ENCODE results near the gene NEURL1. TPM values are rescaled to one million over a fixed set of nuclear protein-coding genes. Genes with fewer than 3 reads are reported as not detected.

Gene NEURL1
- polyA plus RNA-seq, 1 experiment: 0.58 TPM

DNA sequence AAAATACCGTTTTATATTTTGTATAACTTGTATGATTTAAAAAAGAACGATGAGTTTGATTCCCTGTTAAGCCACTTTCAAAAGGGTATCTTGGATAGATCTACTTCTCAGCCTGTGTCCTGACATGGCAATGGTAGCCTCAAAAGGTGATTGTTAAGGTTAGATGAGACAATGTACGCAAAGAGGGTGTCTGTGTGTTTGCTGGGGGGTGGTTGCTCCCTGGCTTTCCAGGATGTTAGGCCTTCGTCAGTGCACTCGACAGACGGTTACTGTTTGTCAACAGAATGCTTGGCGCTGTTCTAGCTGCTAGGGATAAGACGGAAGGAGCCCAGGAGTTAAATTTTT lies 90.3 kb downstream of the NEURL1 start:
- ChIA-PET POLR2A (no interaction called here), CTCF (no interaction called here)
- peaks cover 13% of the 10 kb centered on the region for H3K27me3 ChIP-seq (ENCODE audit: control insufficient read depth, insufficient read depth, low read length)
- TF ChIP-seq, protein P1, sequence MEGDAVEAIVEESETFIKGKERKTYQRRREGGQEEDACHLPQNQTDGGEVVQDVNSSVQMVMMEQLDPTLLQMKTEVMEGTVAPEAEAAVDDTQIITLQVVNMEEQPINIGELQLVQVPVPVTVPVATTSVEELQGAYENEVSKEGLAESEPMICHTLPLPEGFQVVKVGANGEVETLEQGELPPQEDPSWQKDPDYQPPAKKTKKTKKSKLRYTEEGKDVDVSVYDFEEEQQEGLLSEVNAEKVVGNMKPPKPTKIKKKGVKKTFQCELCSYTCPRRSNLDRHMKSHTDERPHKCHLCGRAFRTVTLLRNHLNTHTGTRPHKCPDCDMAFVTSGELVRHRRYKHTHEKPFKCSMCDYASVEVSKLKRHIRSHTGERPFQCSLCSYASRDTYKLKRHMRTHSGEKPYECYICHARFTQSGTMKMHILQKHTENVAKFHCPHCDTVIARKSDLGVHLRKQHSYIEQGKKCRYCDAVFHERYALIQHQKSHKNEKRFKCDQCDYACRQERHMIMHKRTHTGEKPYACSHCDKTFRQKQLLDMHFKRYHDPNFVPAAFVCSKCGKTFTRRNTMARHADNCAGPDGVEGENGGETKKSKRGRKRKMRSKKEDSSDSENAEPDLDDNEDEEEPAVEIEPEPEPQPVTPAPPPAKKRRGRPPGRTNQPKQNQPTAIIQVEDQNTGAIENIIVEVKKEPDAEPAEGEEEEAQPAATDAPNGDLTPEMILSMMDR (IDR thresholded peaks at IDR 0.05; ENCODE audit: insufficient read depth, low read depth, low read length): no peak
- no peaks in the 10 kb centered on the region for H3K36me3 ChIP-seq (ENCODE audit: control insufficient read depth, insufficient read depth, low read length)
- peak overlapping the region; percentile 41; the same call in 1 of the 2 replicates for H3K4me3 ChIP-seq (ENCODE audit: low read depth, low read length)
- no peak for DNase-seq (ENCODE audit: low read depth)

DNA sequence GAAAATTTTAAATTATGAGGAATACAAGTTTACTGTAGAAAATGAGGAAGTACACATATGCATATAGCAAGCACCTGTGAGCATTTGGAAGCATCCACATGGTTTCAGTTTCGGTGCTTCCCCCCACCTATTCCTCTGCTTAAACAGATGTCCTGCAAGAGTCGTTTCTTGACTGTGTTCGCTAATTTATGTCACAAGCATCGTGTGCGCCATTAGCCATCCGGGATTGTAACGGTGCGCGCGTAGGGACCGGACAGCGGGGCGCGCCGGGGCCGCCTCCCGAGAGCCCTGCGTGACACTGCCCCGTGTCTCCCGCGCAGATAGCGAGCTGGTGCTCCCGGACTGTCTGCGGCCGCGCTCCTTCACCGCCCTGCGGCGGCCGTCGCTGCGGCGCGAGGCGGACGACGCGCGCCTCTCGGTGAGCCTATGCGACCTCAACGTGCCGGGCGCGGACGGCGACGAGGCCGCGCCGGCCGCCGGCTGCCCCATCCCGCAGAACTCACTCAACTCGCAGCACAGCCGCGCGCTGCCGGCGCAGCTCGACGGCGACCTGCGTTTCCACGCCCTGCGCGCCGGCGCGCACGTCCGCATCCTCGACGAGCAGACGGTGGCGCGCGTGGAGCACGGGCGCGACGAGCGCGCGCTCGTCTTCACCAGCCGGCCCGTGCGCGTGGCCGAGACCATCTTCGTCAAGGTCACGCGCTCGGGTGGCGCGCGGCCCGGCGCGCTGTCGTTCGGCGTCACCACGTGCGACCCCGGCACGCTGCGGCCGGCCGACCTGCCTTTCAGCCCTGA lies 90.9 kb downstream of the NEURL1 start:
- TF ChIP-seq, protein P1 (IDR thresholded peaks at IDR 0.05; ENCODE audit: insufficient read depth, low read depth, low read length): no peak
- ChIA-PET POLR2A (interaction anchor here (0.6 to 0.7 kb wide), 2 partner anchors 94 to 326 kb away, joined by 7 to 11 read pairs; no protein-coding TSS in a partner anchor), CTCF (interaction anchor here (1.0 kb wide), 1 partner anchor 99 kb away, joined by 3 read pairs; no protein-coding TSS in a partner anchor)
- Histone ChIP-seq H3K27me3 (ENCODE audit: control insufficient read depth, insufficient read depth, low read length) (peaks cover 11% of the 10 kb centered on the region), H3K4me3 (ENCODE audit: low read depth, low read length) (peak overlapping the region; percentile 41), H3K36me3 (ENCODE audit: control insufficient read depth, insufficient read depth, low read length) (no peaks in the 10 kb centered on the region)
- no peak for DNase-seq (ENCODE audit: low read depth)

DNA sequence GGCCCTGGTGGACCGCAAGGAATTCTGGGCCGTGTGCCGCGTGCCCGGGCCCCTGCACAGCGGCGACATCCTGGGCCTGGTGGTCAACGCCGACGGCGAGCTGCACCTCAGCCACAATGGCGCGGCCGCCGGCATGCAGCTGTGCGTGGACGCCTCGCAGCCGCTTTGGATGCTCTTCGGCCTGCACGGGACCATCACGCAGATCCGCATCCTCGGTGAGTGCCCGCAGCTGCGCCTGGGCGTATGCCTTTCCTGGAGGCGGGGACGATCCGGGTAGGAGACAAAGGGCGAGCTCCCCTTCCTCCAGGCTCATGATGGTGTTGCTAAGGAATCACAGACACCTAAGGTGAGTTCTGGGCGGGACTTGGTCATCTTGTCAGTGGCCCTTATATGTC lies 91.5 kb downstream of the NEURL1 start:
- DNase-seq (ENCODE audit: low read depth): no peak
- TF ChIP-seq, protein P1 (IDR thresholded peaks at IDR 0.05; ENCODE audit: insufficient read depth, low read depth, low read length): no peak

DNA sequence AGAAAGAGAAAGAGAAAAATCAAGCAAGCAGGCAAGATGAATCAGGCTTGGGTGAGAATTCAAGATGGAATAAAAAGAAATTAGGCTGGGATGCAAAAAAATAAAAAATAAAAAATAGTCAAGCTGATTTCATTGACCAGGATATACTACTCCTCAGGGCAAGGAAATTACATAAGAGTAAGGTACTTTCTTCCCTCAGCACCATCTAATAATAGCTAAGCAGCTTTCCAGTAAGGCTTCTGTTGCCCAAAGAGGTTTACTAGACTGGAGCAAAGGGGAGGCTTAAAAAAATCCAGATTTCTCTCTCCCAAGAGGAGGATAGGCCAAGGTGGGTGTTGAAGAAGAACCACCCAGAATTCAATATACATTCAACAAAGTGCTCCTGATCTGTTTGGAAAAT lies 93.6 kb downstream of the NEURL1 start:
- CTCF ChIA-PET: no interaction called here
- H3K4me3 ChIP-seq (ENCODE audit: low read depth, low read length): no peak overlapping the region
- H3K27me3 ChIP-seq (ENCODE audit: control insufficient read depth, insufficient read depth, low read length): peaks cover 4% of the 10 kb centered on the region
- TF ChIP-seq, protein P1 (IDR thresholded peaks at IDR 0.05; ENCODE audit: insufficient read depth, low read depth, low read length): no peak
- DNase-seq (ENCODE audit: low read depth): no peak
- no peaks in the 10 kb centered on the region for H3K36me3 ChIP-seq (ENCODE audit: control insufficient read depth, insufficient read depth, low read length)
- POLR2A ChIA-PET: no interaction called here

More for the DNA sequence above, 91.5 kb downstream of the NEURL1 start:
- Histone ChIP-seq H3K4me3 (ENCODE audit: low read depth, low read length) (peak overlapping the region; percentile 41; the same call in 1 of the 2 replicates), H3K27me3 (ENCODE audit: control insufficient read depth, insufficient read depth, low read length) (peaks cover 11% of the 10 kb centered on the region), H3K36me3 (ENCODE audit: control insufficient read depth, insufficient read depth, low read length) (no peaks in the 10 kb centered on the region)
- ChIA-PET CTCF (interaction anchor here (1.0 kb wide), 1 partner anchor 100 kb away, joined by 3 read pairs; no protein-coding TSS in a partner anchor), POLR2A (no interaction called here)

DNA sequence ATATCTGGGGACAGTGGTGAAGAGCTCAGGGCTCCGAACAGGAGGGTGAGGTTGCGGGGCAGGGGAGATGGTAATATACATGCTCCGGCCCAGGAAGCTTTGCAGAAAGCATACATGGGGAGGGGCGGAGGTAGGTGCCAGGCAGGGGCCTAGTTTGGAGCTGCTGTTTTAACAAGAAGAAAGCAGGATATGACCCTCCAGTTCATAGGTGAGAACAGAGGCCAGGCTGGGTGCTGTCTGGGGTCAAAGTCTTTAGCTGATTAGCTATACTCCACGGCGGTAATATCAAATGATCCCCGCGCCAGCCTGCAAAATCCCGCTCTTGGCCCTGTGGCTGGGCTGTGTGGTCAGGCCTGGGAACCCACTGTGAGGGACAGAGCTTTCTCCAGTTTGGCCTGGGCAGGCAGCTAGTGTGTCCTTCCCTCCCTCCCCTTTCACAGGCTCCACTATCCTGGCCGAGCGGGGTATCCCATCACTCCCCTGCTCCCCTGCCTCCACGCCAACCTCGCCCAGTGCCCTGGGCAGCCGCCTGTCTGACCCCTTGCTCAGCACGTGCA lies 95.6 kb downstream of the NEURL1 start:
- ChIA-PET CTCF (interaction anchor here (0.7 to 3.9 kb wide), 6 partner anchors 8 to 123 kb away, joined by 3 to 13 read pairs (median 4); no protein-coding TSS in a partner anchor), POLR2A (no interaction called here)

More for the DNA sequence above, 95.6 kb downstream of the NEURL1 start:
- peaks cover 2% of the 10 kb centered on the region; the same call in 1 of the 2 replicates for H3K27me3 ChIP-seq (ENCODE audit: control insufficient read depth, insufficient read depth, low read length)
- H3K36me3 ChIP-seq (ENCODE audit: control insufficient read depth, insufficient read depth, low read length): no peaks in the 10 kb centered on the region
- DNase-seq (ENCODE audit: low read depth): no peak
- no peak overlapping the region for H3K4me3 ChIP-seq (ENCODE audit: low read depth, low read length)
- TF ChIP-seq, protein P1 (IDR thresholded peaks at IDR 0.05; ENCODE audit: insufficient read depth, low read depth, low read length): no peak
